Liver (tissue), 9 donors: Measurements from ENCODE around the gene MAGEF1. TPM values are rescaled to one million over a fixed set of nuclear protein-coding genes. Genes with fewer than 3 reads are reported as not detected.

ENCODE experiments used
- DNase-seq: peaks from one replicate; pipeline ENCODE4 v3.0.0-alpha.2; 2017; ENCODE audit warnings: low spot score
- H3K27ac ChIP-seq, 2 donors: one replicate each; pipeline ENCODE4 v1.7.0; 2013; ENCODE audit warnings: inconsistent platforms in 2 of 2, low read length in 2 of 2, control low read depth in 1 of 2, low read depth in 1 of 2, mild to moderate bottlenecking in 1 of 2
- H3K27me3 ChIP-seq, 4 donors: one replicate each; pipeline versions ENCODE4 v1.6.1 to v1.7.0; 2013; ENCODE audit warnings: low read length in 3 of 4, inconsistent platforms in 1 of 4, mild to moderate bottlenecking in 1 of 4, moderate library complexity in 1 of 4; ENCODE audit not compliant: control insufficient read depth in 4 of 4, insufficient read depth in 4 of 4
- H3K36me3 ChIP-seq, 4 donors: one replicate each; pipeline versions ENCODE4 v1.6.1 to v1.7.0; 2013; ENCODE audit warnings: low read length in 3 of 4, mild to moderate bottlenecking in 3 of 4, low read depth in 1 of 4, moderate library complexity in 1 of 4; ENCODE audit not compliant: control insufficient read depth in 4 of 4, insufficient read depth in 3 of 4
- H3K4me1 ChIP-seq, 4 donors: one replicate each; pipeline versions ENCODE4 v1.6.1 to v1.7.0; 2013; ENCODE audit warnings: low read length in 3 of 4, mild to moderate bottlenecking in 3 of 4, moderate library complexity in 1 of 4; ENCODE audit not compliant: control insufficient read depth in 4 of 4, insufficient read depth in 4 of 4
- H3K4me3 ChIP-seq, 3 donors: one replicate each; pipeline versions ENCODE4 v1.6.1 to v1.7.0; 2013; ENCODE audit warnings: low read length in 3 of 3, control low read depth in 1 of 3, low read depth in 1 of 3, mild to moderate bottlenecking in 1 of 3
- H3K9ac ChIP-seq, 2 donors: one replicate each; pipeline ENCODE4 v1.7.0; 2013; ENCODE audit warnings: low read length in 2 of 2, mild to moderate bottlenecking in 2 of 2, moderate library complexity in 2 of 2, control low read depth in 1 of 2, low read depth in 1 of 2
- H3K9me3 ChIP-seq, 4 donors: one replicate each; pipeline versions ENCODE4 v1.6.1 to v1.7.0; 2013; ENCODE audit warnings: low read length in 3 of 4; ENCODE audit not compliant: control insufficient read depth in 4 of 4
- EGR1 ChIP-seq, 2 donors: IDR thresholded peaks; 2 replicates each; pipeline ENCODE4 v1.6.1; 2016 to 2018; ENCODE audit warnings: antibody characterized with exemption in 2 of 2, low read depth in 2 of 2
- FOXA2 ChIP-seq: IDR thresholded peaks from 2 replicates; pipeline ENCODE4 v1.6.1; 2016; ENCODE audit warnings: antibody characterized with exemption
- GABPA ChIP-seq, 2 donors: IDR thresholded peaks in 1 of 2; conservative IDR thresholded peaks in 1 of 2; 2 replicates each; pipeline ENCODE4 v1.6.1; 2016; ENCODE audit warnings: antibody characterized with exemption in 2 of 2, mild to moderate bottlenecking in 1 of 2, moderate library complexity in 1 of 2
- HNF4G ChIP-seq: IDR thresholded peaks from 2 replicates; pipeline ENCODE4 v1.6.1; 2016; ENCODE audit warnings: antibody characterized with exemption
- JUND ChIP-seq, 2 donors: IDR thresholded peaks; 2 replicates each; pipeline ENCODE4 v1.6.1; 2016; ENCODE audit warnings: antibody characterized with exemption in 2 of 2
- RAD21 ChIP-seq, 2 donors: IDR thresholded peaks; 2 replicates each; pipeline ENCODE4 v1.6.1; 2016; ENCODE audit warnings: antibody characterized with exemption in 2 of 2, mild to moderate bottlenecking in 2 of 2
- SP1 ChIP-seq: IDR thresholded peaks from 2 replicates; pipeline ENCODE4 v1.6.1; 2018; ENCODE audit warnings: antibody characterized with exemption, mild to moderate bottlenecking
- YY1 ChIP-seq: IDR thresholded peaks from 2 replicates; pipeline ENCODE4 v1.6.1; 2016; ENCODE audit warnings: antibody characterized with exemption, mild to moderate bottlenecking
- WGBS: extraction: QIAGEN DNeasy Blood & Tissue Kit; methylation state at CpG from one replicate; pipeline ENCODE4 v1.1.7; 2013; 5-methylcytosine and 5-hydroxymethylcytosine counted together
- polyA plus RNA-seq, 2 donors: library from polyadenylated mRNA; stranded (reverse) in 1 of 2; unstranded in 1 of 2; fragments of 200-250 nt in 1 of 2; fragments of >200 nt in 1 of 2; fragmentation: Nextera tagmentation in 1 of 2; extraction: Ambion mirVana in 1 of 2; gene quantifications; one replicate each; pipeline versions ENCODE4 v1.2.1 to v1.2.3, GENCODE V29; 2013 to 2015
- total RNA-seq, 2 donors: library from RNA; depleted of rRNA; stranded (reverse); fragments of >200 nt; gene quantifications; one replicate each; pipeline ENCODE4 v1.2.3, GENCODE V29; 2014
- TF ChIP-seq, protein P1 (sequence below): IDR thresholded peaks from 2 replicates; pipeline ENCODE4 v1.6.1; 2016; ENCODE audit warnings: antibody characterized with exemption
- TF ChIP-seq, protein P2 (sequence below): IDR thresholded peaks from 2 replicates; pipeline ENCODE4 v1.6.1; 2016; ENCODE audit warnings: antibody characterized with exemption
- TF ChIP-seq, protein P3 (sequence below): IDR thresholded peaks from 2 replicates; pipeline ENCODE4 v1.6.1; 2016; ENCODE audit warnings: antibody characterized with exemption, mild to moderate bottlenecking
- TF ChIP-seq, protein P4 (sequence below): fragments of 150-350 bp; IDR thresholded peaks from 2 replicates; pipeline ENCODE4 v1.5.1; 2017; ENCODE audit warnings: improper control_type of control experiment, low read depth, low read length; ENCODE audit not compliant: missing input control
- donor health status: healthy.
- donor health status: healthy.
- donor health status: healthy.
- donor health status: healthy.
- donor health status: healthy.

MAGEF1 gene, protein sequence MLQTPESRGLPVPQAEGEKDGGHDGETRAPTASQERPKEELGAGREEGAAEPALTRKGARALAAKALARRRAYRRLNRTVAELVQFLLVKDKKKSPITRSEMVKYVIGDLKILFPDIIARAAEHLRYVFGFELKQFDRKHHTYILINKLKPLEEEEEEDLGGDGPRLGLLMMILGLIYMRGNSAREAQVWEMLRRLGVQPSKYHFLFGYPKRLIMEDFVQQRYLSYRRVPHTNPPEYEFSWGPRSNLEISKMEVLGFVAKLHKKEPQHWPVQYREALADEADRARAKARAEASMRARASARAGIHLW
- total RNA-seq = 10 to 100 TPM; 13.9 to 14.7 TPM
- 10 to 100 TPM; 12.9 to 15.5 TPM for polyA plus RNA-seq

DNA sequence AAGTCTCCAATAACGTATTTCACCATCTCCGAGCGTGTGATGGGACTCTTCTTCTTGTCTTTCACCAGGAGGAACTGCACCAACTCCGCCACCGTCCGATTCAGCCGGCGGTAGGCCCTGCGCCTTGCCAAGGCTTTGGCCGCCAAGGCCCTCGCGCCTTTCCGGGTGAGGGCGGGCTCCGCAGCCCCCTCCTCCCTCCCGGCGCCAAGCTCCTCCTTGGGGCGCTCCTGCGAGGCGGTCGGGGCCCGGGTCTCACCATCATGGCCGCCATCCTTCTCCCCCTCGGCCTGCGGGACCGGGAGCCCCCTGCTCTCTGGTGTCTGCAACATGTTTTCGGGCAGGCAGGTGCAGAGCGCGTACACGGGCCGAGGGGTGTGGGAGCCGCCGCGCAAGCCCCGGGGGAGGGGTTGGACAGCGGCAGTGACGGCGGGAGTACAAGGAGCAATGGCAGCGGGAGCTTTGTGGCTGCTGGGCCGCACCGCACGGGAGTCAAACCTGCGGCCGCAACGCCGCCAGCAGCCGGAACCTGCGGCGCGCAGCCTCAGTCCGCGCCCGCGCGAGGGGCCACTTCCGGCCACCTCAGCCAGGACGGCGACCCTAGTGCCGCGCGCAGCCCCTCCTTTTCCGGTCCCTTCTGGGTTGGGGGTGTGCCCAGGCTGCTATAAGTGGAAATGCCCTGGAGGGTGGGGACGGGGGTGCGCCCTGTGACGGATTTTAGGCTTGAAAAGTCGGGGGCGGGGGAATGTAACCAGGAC lies at the start of gene MAGEF1:
MAGEF1 (minus strand) TSS at position 572 of the 755 bp plus-strand sequence; CDS start at position 329, 243 bp downstream.
- DNase-seq = peak; percentile 77
- Histone ChIP-seq H3K36me3 (no peaks in the 10 kb centered on the region), H3K27ac (peak within 1 kb of the TSS; percentile 95 to 97), H3K4me3 (peak within 1 kb of the TSS; percentile 89 to 96 (median 93)), H3K9ac (peak within 1 kb of the TSS; percentile 82 to 88), H3K4me1 (peaks cover 3 to 16% (median 14%) of the 10 kb centered on the region in 4 donors), H3K27me3 (no peaks in the 10 kb centered on the region), H3K9me3 (no peaks in the 10 kb centered on the region)
- TF ChIP-seq FOXA2 (no peak), HNF4G (no peak), RAD21 (IDR thresholded peaks at IDR 0.05) (peak in 1 of 2 donors; percentile 36), SP1 (peak; percentile 32), GABPA (IDR thresholded peaks at IDR 0.05 in 1 of 2, conservative IDR thresholded peaks at IDR 0.05 in 1 of 2) (peak; percentile 71 to 91), JUND (IDR thresholded peaks at IDR 0.05) (no peak), EGR1 (IDR thresholded peaks at IDR 0.05; ENCODE audit: low read depth in 2 of 2) (peak in 1 of 2 donors; percentile 38), YY1 (peak; percentile 63)
- TF ChIP-seq, protein P1, sequence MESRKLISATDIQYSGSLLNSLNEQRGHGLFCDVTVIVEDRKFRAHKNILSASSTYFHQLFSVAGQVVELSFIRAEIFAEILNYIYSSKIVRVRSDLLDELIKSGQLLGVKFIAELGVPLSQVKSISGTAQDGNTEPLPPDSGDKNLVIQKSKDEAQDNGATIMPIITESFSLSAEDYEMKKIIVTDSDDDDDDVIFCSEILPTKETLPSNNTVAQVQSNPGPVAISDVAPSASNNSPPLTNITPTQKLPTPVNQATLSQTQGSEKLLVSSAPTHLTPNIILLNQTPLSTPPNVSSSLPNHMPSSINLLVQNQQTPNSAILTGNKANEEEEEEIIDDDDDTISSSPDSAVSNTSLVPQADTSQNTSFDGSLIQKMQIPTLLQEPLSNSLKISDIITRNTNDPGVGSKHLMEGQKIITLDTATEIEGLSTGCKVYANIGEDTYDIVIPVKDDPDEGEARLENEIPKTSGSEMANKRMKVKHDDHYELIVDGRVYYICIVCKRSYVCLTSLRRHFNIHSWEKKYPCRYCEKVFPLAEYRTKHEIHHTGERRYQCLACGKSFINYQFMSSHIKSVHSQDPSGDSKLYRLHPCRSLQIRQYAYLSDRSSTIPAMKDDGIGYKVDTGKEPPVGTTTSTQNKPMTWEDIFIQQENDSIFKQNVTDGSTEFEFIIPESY = no peak
- TF ChIP-seq, protein P2, sequence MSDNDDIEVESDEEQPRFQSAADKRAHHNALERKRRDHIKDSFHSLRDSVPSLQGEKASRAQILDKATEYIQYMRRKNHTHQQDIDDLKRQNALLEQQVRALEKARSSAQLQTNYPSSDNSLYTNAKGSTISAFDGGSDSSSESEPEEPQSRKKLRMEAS = no peak
- TF ChIP-seq, protein P3, sequence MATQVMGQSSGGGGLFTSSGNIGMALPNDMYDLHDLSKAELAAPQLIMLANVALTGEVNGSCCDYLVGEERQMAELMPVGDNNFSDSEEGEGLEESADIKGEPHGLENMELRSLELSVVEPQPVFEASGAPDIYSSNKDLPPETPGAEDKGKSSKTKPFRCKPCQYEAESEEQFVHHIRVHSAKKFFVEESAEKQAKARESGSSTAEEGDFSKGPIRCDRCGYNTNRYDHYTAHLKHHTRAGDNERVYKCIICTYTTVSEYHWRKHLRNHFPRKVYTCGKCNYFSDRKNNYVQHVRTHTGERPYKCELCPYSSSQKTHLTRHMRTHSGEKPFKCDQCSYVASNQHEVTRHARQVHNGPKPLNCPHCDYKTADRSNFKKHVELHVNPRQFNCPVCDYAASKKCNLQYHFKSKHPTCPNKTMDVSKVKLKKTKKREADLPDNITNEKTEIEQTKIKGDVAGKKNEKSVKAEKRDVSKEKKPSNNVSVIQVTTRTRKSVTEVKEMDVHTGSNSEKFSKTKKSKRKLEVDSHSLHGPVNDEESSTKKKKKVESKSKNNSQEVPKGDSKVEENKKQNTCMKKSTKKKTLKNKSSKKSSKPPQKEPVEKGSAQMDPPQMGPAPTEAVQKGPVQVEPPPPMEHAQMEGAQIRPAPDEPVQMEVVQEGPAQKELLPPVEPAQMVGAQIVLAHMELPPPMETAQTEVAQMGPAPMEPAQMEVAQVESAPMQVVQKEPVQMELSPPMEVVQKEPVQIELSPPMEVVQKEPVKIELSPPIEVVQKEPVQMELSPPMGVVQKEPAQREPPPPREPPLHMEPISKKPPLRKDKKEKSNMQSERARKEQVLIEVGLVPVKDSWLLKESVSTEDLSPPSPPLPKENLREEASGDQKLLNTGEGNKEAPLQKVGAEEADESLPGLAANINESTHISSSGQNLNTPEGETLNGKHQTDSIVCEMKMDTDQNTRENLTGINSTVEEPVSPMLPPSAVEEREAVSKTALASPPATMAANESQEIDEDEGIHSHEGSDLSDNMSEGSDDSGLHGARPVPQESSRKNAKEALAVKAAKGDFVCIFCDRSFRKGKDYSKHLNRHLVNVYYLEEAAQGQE = peak; percentile 28
- TF ChIP-seq, protein P4, sequence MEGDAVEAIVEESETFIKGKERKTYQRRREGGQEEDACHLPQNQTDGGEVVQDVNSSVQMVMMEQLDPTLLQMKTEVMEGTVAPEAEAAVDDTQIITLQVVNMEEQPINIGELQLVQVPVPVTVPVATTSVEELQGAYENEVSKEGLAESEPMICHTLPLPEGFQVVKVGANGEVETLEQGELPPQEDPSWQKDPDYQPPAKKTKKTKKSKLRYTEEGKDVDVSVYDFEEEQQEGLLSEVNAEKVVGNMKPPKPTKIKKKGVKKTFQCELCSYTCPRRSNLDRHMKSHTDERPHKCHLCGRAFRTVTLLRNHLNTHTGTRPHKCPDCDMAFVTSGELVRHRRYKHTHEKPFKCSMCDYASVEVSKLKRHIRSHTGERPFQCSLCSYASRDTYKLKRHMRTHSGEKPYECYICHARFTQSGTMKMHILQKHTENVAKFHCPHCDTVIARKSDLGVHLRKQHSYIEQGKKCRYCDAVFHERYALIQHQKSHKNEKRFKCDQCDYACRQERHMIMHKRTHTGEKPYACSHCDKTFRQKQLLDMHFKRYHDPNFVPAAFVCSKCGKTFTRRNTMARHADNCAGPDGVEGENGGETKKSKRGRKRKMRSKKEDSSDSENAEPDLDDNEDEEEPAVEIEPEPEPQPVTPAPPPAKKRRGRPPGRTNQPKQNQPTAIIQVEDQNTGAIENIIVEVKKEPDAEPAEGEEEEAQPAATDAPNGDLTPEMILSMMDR = no peak
- under 1% methylated on average over 67 of the region's 67 CpGs for WGBS
